NB4 (cell line): ENCODE results near the gene FURIN.

Experiments used
- CTCF ChIP-seq: IDR thresholded peaks from one replicate; pipeline ENCODE4 v1.5.1; 2012; ENCODE audit warnings: low read depth, low read length
- MAX ChIP-seq: IDR thresholded peaks from 2 replicates; pipeline ENCODE4 v1.6.1; 2011; ENCODE audit warnings: low read depth, low read length
- MYC ChIP-seq: IDR thresholded peaks from 2 replicates; pipeline ENCODE4 v1.6.1; 2011; ENCODE audit warnings: low read depth, low read length
- POLR2A ChIP-seq: IDR thresholded peaks from 2 replicates; pipeline ENCODE4 v1.6.1; 2011; ENCODE audit warnings: mild to moderate bottlenecking; ENCODE audit not compliant: insufficient read length; ENCODE audit errors: extremely low read depth

DNA sequence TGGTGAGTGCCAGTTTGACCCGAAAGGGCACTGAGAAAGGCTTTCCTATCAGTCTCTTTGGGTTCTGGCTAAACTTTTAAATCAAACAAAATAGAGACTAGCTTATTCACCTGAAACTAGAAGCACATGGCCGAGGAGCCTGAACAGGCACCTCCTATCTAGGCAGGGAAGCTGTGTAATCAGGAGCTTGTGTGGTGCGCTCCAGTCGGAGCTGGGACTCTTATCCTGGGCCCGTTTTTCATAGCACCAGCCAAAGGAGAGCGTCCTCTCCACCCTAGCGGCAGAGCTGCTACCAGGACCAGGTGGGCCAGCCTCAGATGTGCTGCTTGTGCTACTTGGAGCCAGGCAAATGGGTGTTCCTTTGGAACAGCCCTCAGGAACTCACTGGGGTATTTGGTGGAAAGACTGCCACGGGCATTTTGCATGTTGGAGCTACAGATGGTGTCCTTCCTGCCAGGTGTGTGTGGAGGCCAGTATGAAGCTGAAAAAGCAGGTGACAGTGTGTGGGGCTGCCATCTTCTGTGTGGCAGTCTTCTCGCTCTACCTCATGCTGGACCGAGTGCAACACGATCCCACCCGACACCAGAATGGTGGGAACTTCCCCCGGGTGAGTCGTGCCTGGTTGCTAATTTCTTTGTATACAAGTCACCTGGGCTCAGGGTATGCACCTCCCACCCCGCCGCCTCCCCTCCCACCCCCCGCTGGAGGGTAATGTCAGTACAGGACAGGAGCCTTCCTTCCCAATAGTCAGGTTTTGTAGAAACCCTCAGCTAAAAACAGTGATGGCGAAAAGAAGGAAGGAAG lies 35.5 kb downstream of the FURIN start:
- TF ChIP-seq CTCF = no peak
- no peak for TF ChIP-seq POLR2A
- no peak; the same call in 1 of the 2 replicates for TF ChIP-seq MAX
- TF ChIP-seq MYC = no peak
